Activated CD8-positive, alpha-beta memory T cell treated with anti-CD3 and anti-CD28 coated beads for 36 hours (primary cell): ENCODE measurements around the gene TFDP2. TPM values are rescaled to one million over a fixed set of nuclear protein-coding genes. Genes with fewer than 3 reads are reported as not detected.
"Not testable (repeated sequence)": the region's sequence is repeated elsewhere in the genome, so short reads cannot be mapped to it uniquely, and the experiment has no call there.

Experiments
- CTCF ChIA-PET: fragments of 350-600 bp; sonication (Branson Sonifier 250); formaldehyde crosslinking; loops from one replicate; lab custom pipeline; 2021; ENCODE audit warnings: antibody characterized with exemption; lab: Charles Lee
- POLR2A ChIA-PET: fragments of 350-600 bp; sonication (Branson Sonifier 250); formaldehyde crosslinking; loops from one replicate; lab custom pipeline; 2021; ENCODE audit warnings: antibody characterized with exemption; lab: Charles Lee
- total RNA-seq, 2 experiments: library from RNA; stranded (reverse); gene quantifications; one replicate each; pipeline ENCODE4 v1.2.3, GENCODE V29; 2021

TFDP2 gene
- total RNA-seq, 2 experiments from 2014 or later, result 25.0 to 26.6 TPM

- POLR2A ChIA-PET, result no interaction called here
- CTCF ChIA-PET, result interaction anchor here (1.2 kb wide), 1 partner anchor 8 kb away, joined by 4 read pairs; no protein-coding TSS in a partner anchor
Observed at GRCh38 chr3:141945726-141946485, 203.4 kb downstream of the TFDP2 start.

GRCh38 chr3:141942006-141942405 is 207.3 kb downstream of the TFDP2 start:
- POLR2A ChIA-PET, result interaction anchor here (0.7 kb wide), 1 partner anchor 11 kb away, joined by 4 read pairs; no protein-coding TSS in a partner anchor

GRCh38 chr3:141941093-141941492 is 208.3 kb downstream of the TFDP2 start:
- ChIA-PET POLR2A (no interaction called here), CTCF (interaction anchor here (0.6 kb wide), 1 partner anchor 130 kb away, joined by 3 read pairs; no protein-coding TSS in a partner anchor)

More at GRCh38 chr3:141942006-141942405, 207.3 kb downstream of the TFDP2 start:
- CTCF ChIA-PET, result no interaction called here

GRCh38 chr3:141940194-141940776 is 209.1 kb downstream of the TFDP2 start:
- ChIA-PET CTCF (interaction anchor here (0.7 kb wide), 1 partner anchor 14 kb away, joined by 3 read pairs; no protein-coding TSS in a partner anchor), POLR2A (no interaction called here)

- ChIA-PET POLR2A (no interaction called here), CTCF (no interaction called here)
Observed at GRCh38 chr3:141939759-141940158, 209.6 kb downstream of the TFDP2 start.

- ChIA-PET CTCF (interaction anchor here (0.7 kb wide), 1 partner anchor 36 kb away, joined by 3 read pairs; no protein-coding TSS in a partner anchor), POLR2A (interaction anchor here (0.6 kb wide), 1 partner anchor 216 kb away, joined by 3 read pairs; no protein-coding TSS in a partner anchor)
Observed at GRCh38 chr3:141938011-141938500, 211.3 kb downstream of the TFDP2 start.

- CTCF ChIA-PET, result no interaction called here
- POLR2A ChIA-PET, result no interaction called here
Observed at GRCh38 chr3:141934354-141934753, 215.0 kb downstream of the TFDP2 start.

- POLR2A ChIA-PET, result no interaction called here
- CTCF ChIA-PET, result no interaction called here
Observed at GRCh38 chr3:141933421-141934300, 215.7 kb downstream of the TFDP2 start.

GRCh38 chr3:141930801-141931200 is 218.5 kb downstream of the TFDP2 start:
- POLR2A ChIA-PET, result no interaction called here
- CTCF ChIA-PET, result no interaction called here

- CTCF ChIA-PET, result no interaction called here
- POLR2A ChIA-PET, result no interaction called here
Observed at GRCh38 chr3:141929341-141929995, 219.9 kb downstream of the TFDP2 start.

- POLR2A ChIA-PET, result no interaction called here
- CTCF ChIA-PET, result interaction anchor here (0.5 to 1.2 kb wide), 2 partner anchors 24 to 173 kb away, joined by 3 read pairs; no protein-coding TSS in a partner anchor
Observed at GRCh38 chr3:141928631-141929270, 220.6 kb downstream of the TFDP2 start.

- ChIA-PET CTCF (interaction anchor here (0.6 kb wide), 1 partner anchor 438 kb away, joined by 3 read pairs; no protein-coding TSS in a partner anchor), POLR2A (no interaction called here)
Observed at GRCh38 chr3:141926929-141927328, 222.4 kb downstream of the TFDP2 start.

- CTCF ChIA-PET, POLR2A ChIA-PET: not testable (repeated sequence)
Observed at GRCh38 chr3:141925677-141926076, 223.7 kb downstream of the TFDP2 start.

GRCh38 chr3:141921316-141921715 is 228.0 kb downstream of the TFDP2 start:
- POLR2A ChIA-PET, result no interaction called here
- CTCF ChIA-PET, result no interaction called here

- ChIA-PET CTCF (no interaction called here), POLR2A (no interaction called here)
Observed at GRCh38 chr3:141920701-141921100, 228.6 kb downstream of the TFDP2 start.

GRCh38 chr3:141915766-141916165 is 233.6 kb downstream of the TFDP2 start:
- ChIA-PET POLR2A (interaction anchor here (0.6 kb wide), 1 partner anchor 198 kb away, joined by 4 read pairs; no protein-coding TSS in a partner anchor), CTCF (no interaction called here)

GRCh38 chr3:141915016-141915415 is 234.3 kb downstream of the TFDP2 start:
- ChIA-PET POLR2A (no interaction called here), CTCF (interaction anchor here (3.8 kb wide), 1 partner anchor 176 kb away, joined by 19 read pairs; the partner anchor contains the start of gene RNF7)

- CTCF ChIA-PET, result interaction anchor here (1.8 to 3.8 kb wide), 2 partner anchors 39 to 176 kb away, joined by 12 to 19 read pairs; partner anchors contain the start of gene RNF7
- POLR2A ChIA-PET, result no interaction called here
Observed at GRCh38 chr3:141914311-141914710, 235.0 kb downstream of the TFDP2 start.
